GM12878 (cell line): Measurements from ENCODE around the gene CDCP1. TPM values are rescaled to one million over a fixed set of nuclear protein-coding genes. Genes with fewer than 3 reads are reported as not detected.

Source experiments
- ATAC-seq: fragments of 200-7000 bp; cut with Tn5 transposase; 3 replicates; pipeline ENCODE4 v1.9.1; 2020; ENCODE audit warnings: mild to moderate bottlenecking, moderate library complexity
- BruUV-seq: library from RNA; stranded (reverse); fragments of 400-500 nt; replicated peaks from 2 replicates; lab custom pipeline; 2021; lab: Mats Ljungman, UMichigan
- CTCF ChIA-PET: fragments of 300-600 bp; sonication (Branson Sonifier 250); formaldehyde crosslinking; extraction: SDS; loops from one replicate; lab custom pipeline; 2021; ENCODE audit warnings: inconsistent platforms; lab: Yijun Ruan, JAX
- POLR2A ChIA-PET: fragments of 350-600 bp; formaldehyde crosslinking; extraction: SDS; loops from one replicate; lab custom pipeline; 2021; ENCODE audit warnings: inconsistent platforms; lab: Charles Lee
- RAD21 ChIA-PET: fragments of 300-600 bp; sonication (Branson Sonifier 250); formaldehyde crosslinking; loops from one replicate; lab custom pipeline; 2023; ENCODE audit warnings: antibody characterized with exemption; ENCODE audit not compliant: unreplicated experiment; lab: Charles Lee
- SMC1A ChIA-PET: fragments of 300-600 bp; sonication (Branson Sonifier 250); formaldehyde crosslinking; loops from one replicate; lab custom pipeline; 2023; ENCODE audit not compliant: unreplicated experiment, uncharacterized antibody; lab: Charles Lee
- DNase-seq: peaks from one replicate; pipeline ENCODE4 v3.0.0-alpha.2; 2011; ENCODE audit warnings: low read depth, low spot score
- FAIRE-seq: peaks from 3 replicates; lab custom pipeline; 2011; peaks lifted over from hg19 to GRCh38; lab: Jason Lieb, UNC
- H2AFZ ChIP-seq: 2 replicates; pipeline ENCODE4 v1.6.0; 2011; ENCODE audit warnings: low read depth, low read length, control low read depth; ENCODE audit not compliant: control insufficient read depth
- H3K27ac ChIP-seq: 2 replicates; pipeline ENCODE4 v1.5.1; 2011; ENCODE audit warnings: control low read depth; ENCODE audit not compliant: control insufficient read depth, insufficient read depth
- H3K27me3 ChIP-seq, 2 experiments: replicated peaks in 1 of 2; 2 replicates each; pipeline versions ENCODE4 v1.6.0 to v1.6.1; 2011; ENCODE audit warnings: low read length in 1 of 2; ENCODE audit not compliant: control insufficient read depth in 2 of 2, insufficient read depth in 2 of 2
- H3K36me3 ChIP-seq, 2 experiments: 2 replicates each; pipeline ENCODE4 v1.5.1; 2011; ENCODE audit warnings: low read length in 1 of 2; ENCODE audit not compliant: control insufficient read depth in 2 of 2, insufficient read depth in 2 of 2
- H3K4me1 ChIP-seq: 2 replicates; pipeline ENCODE4 v1.6.1; 2011; ENCODE audit warnings: mild to moderate bottlenecking, low read length, moderate library complexity, mixed read lengths; ENCODE audit not compliant: control insufficient read depth, insufficient read depth
- H3K4me2 ChIP-seq: 2 replicates; pipeline ENCODE4 v1.6.0; 2011; ENCODE audit warnings: control low read depth; ENCODE audit not compliant: control insufficient read depth, insufficient read depth
- H3K4me3 ChIP-seq: fragments of 200-600 bp; sonication (generic); 2 replicates; pipeline ENCODE4 v1.5.1; 2016
- H3K79me2 ChIP-seq: 2 replicates; pipeline ENCODE4 v1.6.0; 2011; ENCODE audit warnings: low read length; ENCODE audit not compliant: control insufficient read depth, insufficient read depth
- H3K9ac ChIP-seq: 2 replicates; pipeline ENCODE4 v1.8.0; 2011; ENCODE audit warnings: low read length, control low read depth, mixed read lengths; ENCODE audit not compliant: control insufficient read depth, insufficient read depth
- H3K9me3 ChIP-seq: replicated peaks from 3 replicates; pipeline ENCODE4 v1.5.1; 2011; ENCODE audit warnings: mild to moderate bottlenecking, low read length; ENCODE audit not compliant: control insufficient read depth, insufficient read depth
- H4K20me1 ChIP-seq: 2 replicates; pipeline ENCODE4 v1.6.0; 2011; ENCODE audit not compliant: control insufficient read depth, insufficient read depth
- BACH1 ChIP-seq: fragments of 450-650 bp; IDR thresholded peaks from 2 replicates; pipeline ENCODE4 v1.6.1; 2017; ENCODE audit warnings: mild to moderate bottlenecking, borderline replicate concordance
- BCLAF1 ChIP-seq: fragments of 450-650 bp; IDR thresholded peaks from 2 replicates; pipeline ENCODE4 v1.6.1; 2017; ENCODE audit warnings: antibody characterized with exemption, mild to moderate bottlenecking, moderate library complexity
- CEBPB ChIP-seq, 2 experiments: fragments of 150-350 bp in 1 of 2; IDR thresholded peaks; 2 replicates each; pipeline ENCODE4 v1.6.1; 2012 to 2014; ENCODE audit warnings: low read depth in 2 of 2, low read length in 2 of 2, borderline replicate concordance in 1 of 2, inconsistent platforms in 1 of 2
- HDAC6 ChIP-seq: fragments of 200-600 bp; sonication (generic); IDR thresholded peaks from one replicate; pipeline ENCODE4 v1.8.0; 2017; ENCODE audit warnings: antibody characterized with exemption; ENCODE audit not compliant: unreplicated experiment
- HDGF ChIP-seq: fragments of 450-650 bp; IDR thresholded peaks from 2 replicates; pipeline ENCODE4 v1.6.1; 2016; ENCODE audit warnings: antibody characterized with exemption
- IKZF2 ChIP-seq, 2 experiments: fragments of 450-650 bp; IDR thresholded peaks; 2 replicates each; pipeline ENCODE4 v1.6.1; 2017; ENCODE audit warnings: mild to moderate bottlenecking in 2 of 2, moderate library complexity in 2 of 2
- IRF4 ChIP-seq: IDR thresholded peaks from 2 replicates; pipeline ENCODE4 v1.6.1; 2011; ENCODE audit warnings: low read depth, low read length
- MEF2B ChIP-seq: fragments of 450-650 bp; IDR thresholded peaks from 2 replicates; pipeline ENCODE4 v1.6.1; 2018; ENCODE audit warnings: mild to moderate bottlenecking, moderate library complexity; ENCODE audit not compliant: partially characterized antibody, poor library complexity, severe bottlenecking
- SP1 ChIP-seq: IDR thresholded peaks from one replicate; pipeline ENCODE4 v1.6.1; 2011; ENCODE audit warnings: low read depth, low read length
- ZNF217 ChIP-seq: fragments of 450-650 bp; IDR thresholded peaks from 2 replicates; pipeline ENCODE4 v1.6.1; 2017; ENCODE audit warnings: antibody characterized with exemption, mild to moderate bottlenecking
- WGBS: methylation state at CpG from one replicate; pipeline ENCODE4 v1.1.6; 2016; ENCODE audit warnings: low lambda C conversion rate; ENCODE audit not compliant: insufficient replicate concordance, insufficient coverage; ENCODE audit errors: missing lambda C conversion rate; 5-methylcytosine and 5-hydroxymethylcytosine counted together
- in situ Hi-C: fragments of 300-500 bp; cut with MboI; formaldehyde crosslinking; loops from 9 replicates; pipeline ENCODE4 v1.14.3; 2018; ENCODE audit warnings: mixed read lengths
- intact Hi-C: fragments of 100-400 bp; cut with micrococcal nuclease; formaldehyde crosslinking; loops from one replicate; pipeline ENCODE4 v1.14.2; 2022; ENCODE audit not compliant: unreplicated experiment
- polyA plus RNA-seq, 11 experiments: library from polyadenylated mRNA; depleted of rRNA in 4 of 11; unstranded in 6 of 11; stranded (reverse) in 5 of 11; fragments of >200 nt; fragmentation: Nextera tagmentation in 4 of 11; fragmentation: Illumina TruSeq in 1 of 11; extraction: Ambion mirVana in 4 of 11; extraction: Trizol in 1 of 11; gene quantifications; 1 replicate in 1 of 11; 2 replicates in 10 of 11; pipeline versions ENCODE4 v1.2.1 to v1.2.3, GENCODE V29; 2011 to 2016; ENCODE audit warnings: inconsistent platforms in 2 of 11, missing spikeins in 2 of 11, low read depth in 1 of 11
- total RNA-seq, 4 experiments: library from RNA; depleted of rRNA in 3 of 4; stranded (reverse); fragments of >200 nt in 3 of 4; fragmentation: Illumina TruSeq in 1 of 4; extraction: Trizol in 1 of 4; gene quantifications; 2 replicates each; pipeline versions ENCODE4 v1.2.1 to v1.2.3, GENCODE V29; 2013 to 2021

CDCP1 gene
- total and polyA plus RNA-seq, 10 of the 15 experiments (the other 5 are each of a cell fraction or from before 2014, with no cell fraction given) = 0.35 to 2.2 (median 0.86) TPM

GRCh38 chr3:45179163-45179562, 33.0 kb upstream of the CDCP1 start:
- Histone ChIP-seq H3K79me2 (no peaks in the 10 kb centered on the region), H2AFZ (no peak overlapping the region), H3K4me2 (no peak overlapping the region), H3K36me3 (no peaks in the 10 kb centered on the region), H3K4me1 (no peaks in the 10 kb centered on the region), H3K9me3 (no peaks in the 10 kb centered on the region), H3K27ac (no peak overlapping the region), H3K27me3 (no peaks in the 10 kb centered on the region; a peak in 1 of 4 replicates), H3K4me3 (no peak overlapping the region), H3K9ac (no peak overlapping the region), H4K20me1 (no peaks in the 10 kb centered on the region)
- ATAC-seq = no peak; the same call in 2 of the 3 replicates
- in situ Hi-C loops = no loop called here
- 34% methylated on average over 3 of the region's 3 CpGs for WGBS
- no peak for TF ChIP-seq IKZF2 (IDR thresholded peaks at IDR 0.05)
- no peak for TF ChIP-seq ZNF217
- no peak for TF ChIP-seq SP1
- TF ChIP-seq MEF2B = peak; percentile 34
- ChIA-PET CTCF (interaction anchor here (1.1 to 1.5 kb wide), 2 partner anchors 123 to 141 kb away, joined by 3 to 4 read pairs; no protein-coding TSS in a partner anchor), RAD21 (no interaction called here), SMC1A (interaction anchor here (1.1 kb wide), 1 partner anchor 31 kb away, joined by 3 read pairs; no protein-coding TSS in a partner anchor), POLR2A (no interaction called here)
- no peak for FAIRE-seq
- no peak for DNase-seq
- no TSS peak for BruUV-seq
- intact Hi-C loops = no loop called here

GRCh38 chr3:45178183-45179023, 32.2 kb upstream of the CDCP1 start:
- no peak for ATAC-seq
- intact Hi-C loops = no loop called here
- BruUV-seq = no TSS peak
- H3K4me3 ChIP-seq = no peak overlapping the region
- no peak for DNase-seq
- ChIA-PET RAD21 (no interaction called here), SMC1A (interaction anchor here (1.1 to 1.3 kb wide), 2 partner anchors 30 to 32 kb away, joined by 3 to 4 read pairs; no protein-coding TSS in a partner anchor), CTCF (interaction anchor here (0.6 to 1.8 kb wide), 3 partner anchors 9 to 122 kb away, joined by 3 to 4 read pairs (median 4); no protein-coding TSS in a partner anchor), POLR2A (no interaction called here)
- no peak overlapping the region for H3K9ac ChIP-seq
- H3K79me2 ChIP-seq = no peaks in the 10 kb centered on the region
- H4K20me1 ChIP-seq = no peaks in the 10 kb centered on the region
- H3K4me2 ChIP-seq = no peak overlapping the region
- no peak overlapping the region for H2AFZ ChIP-seq
- in situ Hi-C loops = no loop called here
- H3K36me3 ChIP-seq = no peaks in the 10 kb centered on the region
- FAIRE-seq = no peak
- WGBS = 55% methylated on average over 13 of the region's 13 CpGs
- H3K27me3 ChIP-seq = no peaks in the 10 kb centered on the region; a peak in 2 of 4 replicates
- no peaks in the 10 kb centered on the region for H3K9me3 ChIP-seq
- H3K27ac ChIP-seq = no peak overlapping the region
- H3K4me1 ChIP-seq = no peaks in the 10 kb centered on the region
- TF ChIP-seq HDAC6 = no peak
- no peak for TF ChIP-seq CEBPB (IDR thresholded peaks at IDR 0.05; ENCODE audit: borderline replicate concordance in 1 of 2, low read depth in 2 of 2, low read length in 2 of 2)
- no peak for TF ChIP-seq HDGF
- TF ChIP-seq BCLAF1 = no peak
- TF ChIP-seq IRF4 = no peak
- no peak for TF ChIP-seq BACH1
